DMS79 (cell line): ENCODE measurements around the gene PHLPP1.

Experiments used
- DNase-seq: peaks from one replicate; lab custom pipeline; 2025; lab: John Stamatoyannopoulos, UW

PHLPP1 gene

GRCh38 chr18:63016270-63016669 is 300.9 kb downstream of the PHLPP1 start:
- peak; percentile 48 for DNase-seq

- DNase-seq = no peak
These were observed 301.7 kb downstream of the PHLPP1 start for GRCh38 chr18:63017076-63017475.

GRCh38 chr18:63017977-63018376 is 302.6 kb downstream of the PHLPP1 start:
- no peak for DNase-seq

- DNase-seq = no peak
These were observed 307.2 kb downstream of the PHLPP1 start for GRCh38 chr18:63022429-63023022.

GRCh38 chr18:63025251-63026090 is 310.1 kb downstream of the PHLPP1 start:
- DNase-seq = peak; percentile 7

GRCh38 chr18:63028380-63028779 is 313.0 kb downstream of the PHLPP1 start:
- no peak for DNase-seq
